HG03060 (cell line): ENCODE data around the gene MID2.
"Not testable (repeated sequence)": the region's sequence is repeated elsewhere in the genome, so short reads cannot be mapped to it uniquely, and the experiment has no call there.

Experiments
- ATAC-seq: cut with Tn5 transposase; IDR thresholded peaks from one replicate; pipeline ENCODE4 v1.9.1; 2021; ENCODE audit warnings: low read depth, moderate number of reproducible peaks; ENCODE audit not compliant: unreplicated experiment

The MID2 gene

GRCh38 chrX:107935664-107936433 lies 110.2 kb downstream of the MID2 start:
- no peak for ATAC-seq

GRCh38 chrX:107936434-107936730 lies 110.7 kb downstream of the MID2 start:
- ATAC-seq: no peak

GRCh38 chrX:107940095-107940494 lies 114.4 kb downstream of the MID2 start:
- ATAC-seq: no peak

GRCh38 chrX:107955337-107955736 lies 129.7 kb downstream of the MID2 start:
- ATAC-seq: not testable (repeated sequence)

GRCh38 chrX:107968623-107969022 lies 143.0 kb downstream of the MID2 start:
- ATAC-seq: no peak

- ATAC-seq: no peak
Measured at GRCh38 chrX:107970073-107970472, 144.4 kb downstream of the MID2 start.

GRCh38 chrX:107971636-107972035 lies 146.0 kb downstream of the MID2 start:
- no peak for ATAC-seq
